GM12801 (cell line): ENCODE measurements around the gene RBM41.

Source experiments
- CTCF ChIP-seq: IDR thresholded peaks from one replicate; pipeline ENCODE4 v1.5.1; 2011; ENCODE audit warnings: control low read depth; ENCODE audit not compliant: insufficient read length; ENCODE audit errors: extremely low read depth

The RBM41 gene

GRCh38 chrX:107054978-107055377 is 63.6 kb downstream of the RBM41 start:
- no peak for TF ChIP-seq CTCF

GRCh38 chrX:107050195-107050709 is 68.4 kb downstream of the RBM41 start:
- no peak for TF ChIP-seq CTCF

GRCh38 chrX:107047622-107048021 is 71.0 kb downstream of the RBM41 start:
- TF ChIP-seq CTCF = no peak

- no peak for TF ChIP-seq CTCF
These were observed 88.9 kb downstream of the RBM41 start for GRCh38 chrX:107029752-107030151.

GRCh38 chrX:107025545-107025944 is 93.1 kb downstream of the RBM41 start:
- TF ChIP-seq CTCF = no peak

GRCh38 chrX:107014936-107015335 is 103.7 kb downstream of the RBM41 start:
- no peak for TF ChIP-seq CTCF
